NCI-H2196 treated with DMSO at 0.1 percent for 48 hours (cell line): ENCODE data around the gene XRCC4.
"Not testable (repeated sequence)": the region's sequence is repeated elsewhere in the genome, so short reads cannot be mapped to it uniquely, and the experiment has no call there.

ENCODE experiments used
- DNase-seq: peaks from one replicate; lab custom pipeline; 2025; ENCODE audit not compliant: unreplicated experiment; lab: John Stamatoyannopoulos, UW

The XRCC4 gene

DNA sequence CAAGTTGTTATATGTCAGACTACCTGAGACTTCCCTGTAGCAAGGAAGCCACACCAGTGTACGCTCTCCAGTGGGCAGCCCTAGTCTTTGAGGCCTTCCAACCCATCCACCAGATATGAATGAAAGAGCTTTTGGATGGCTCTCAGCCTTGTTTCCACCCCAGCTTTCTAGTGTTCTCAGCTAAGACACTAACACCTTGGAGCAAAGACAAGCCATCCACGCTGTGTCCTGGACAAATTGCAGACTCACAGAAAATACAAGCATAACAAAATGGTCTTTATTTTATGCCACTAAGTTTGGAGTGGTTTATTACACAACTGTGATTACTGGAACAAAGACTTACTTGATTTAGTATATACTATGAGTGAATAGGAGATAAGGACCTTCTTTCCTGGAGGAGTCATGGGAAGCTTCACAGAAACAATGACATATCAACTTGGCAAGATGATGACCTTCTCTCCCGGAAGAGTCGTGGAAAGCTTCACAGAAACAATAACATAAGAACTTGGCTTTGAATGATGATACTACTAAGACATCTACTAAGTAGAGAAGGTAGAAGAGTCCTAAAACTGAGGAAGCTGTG lies 260.2 kb downstream of the XRCC4 start:
- DNase-seq = no peak

- DNase-seq = no peak
These were observed 263.2 kb downstream of the XRCC4 start for GRCh38 chr5:83340511-83340918.

- no peak for DNase-seq
These were observed 264.5 kb downstream of the XRCC4 start for GRCh38 chr5:83341815-83342334.

- no peak for DNase-seq
These were observed 265.1 kb downstream of the XRCC4 start for GRCh38 chr5:83342465-83342864.

GRCh38 chr5:83343299-83343698 lies 266.0 kb downstream of the XRCC4 start:
- DNase-seq = no peak

- no peak for DNase-seq
These were observed 268.1 kb downstream of the XRCC4 start for GRCh38 chr5:83345423-83345822.

- DNase-seq = no peak
These were observed 271.0 kb downstream of the XRCC4 start for GRCh38 chr5:83348281-83348780.

DNA sequence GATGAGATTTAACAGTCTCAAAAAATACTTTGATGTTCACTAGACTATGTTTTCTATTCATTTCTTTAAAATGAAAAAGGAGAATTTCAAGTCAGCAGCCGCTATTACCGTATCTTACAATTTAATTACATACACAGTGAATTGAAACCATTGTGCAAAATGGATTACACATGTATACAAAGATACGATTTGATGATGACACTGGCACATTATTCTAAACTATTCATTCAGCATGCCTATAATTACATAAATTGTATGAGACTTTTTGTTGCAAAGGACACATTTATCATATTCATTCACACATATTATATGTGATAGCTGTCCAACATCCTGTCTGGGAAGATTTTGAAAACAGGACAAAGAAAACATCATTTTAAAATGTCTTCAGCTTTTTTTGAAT lies 275.9 kb downstream of the XRCC4 start:
- no peak for DNase-seq

DNA sequence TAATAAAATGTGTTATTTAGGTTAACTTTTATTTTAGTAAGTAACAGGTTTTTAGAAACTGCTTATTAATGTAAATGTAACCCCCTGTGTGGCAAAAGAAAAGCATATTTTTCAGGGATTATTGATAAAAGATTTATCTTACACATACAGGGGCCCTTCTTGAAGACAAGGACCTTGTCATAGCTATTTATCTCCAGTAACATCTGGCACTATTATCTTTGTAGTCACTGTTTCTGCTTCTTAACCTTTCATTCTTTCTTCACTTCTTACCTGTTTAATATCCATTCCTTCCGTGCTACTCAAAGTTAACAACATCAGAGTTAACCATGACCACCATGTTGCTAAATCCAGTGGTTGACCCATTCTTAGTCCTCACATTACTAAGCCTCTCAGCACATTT lies 276.4 kb downstream of the XRCC4 start:
- no peak for DNase-seq

GRCh38 chr5:83354958-83355357 lies 277.6 kb downstream of the XRCC4 start:
- DNase-seq = no peak

DNA sequence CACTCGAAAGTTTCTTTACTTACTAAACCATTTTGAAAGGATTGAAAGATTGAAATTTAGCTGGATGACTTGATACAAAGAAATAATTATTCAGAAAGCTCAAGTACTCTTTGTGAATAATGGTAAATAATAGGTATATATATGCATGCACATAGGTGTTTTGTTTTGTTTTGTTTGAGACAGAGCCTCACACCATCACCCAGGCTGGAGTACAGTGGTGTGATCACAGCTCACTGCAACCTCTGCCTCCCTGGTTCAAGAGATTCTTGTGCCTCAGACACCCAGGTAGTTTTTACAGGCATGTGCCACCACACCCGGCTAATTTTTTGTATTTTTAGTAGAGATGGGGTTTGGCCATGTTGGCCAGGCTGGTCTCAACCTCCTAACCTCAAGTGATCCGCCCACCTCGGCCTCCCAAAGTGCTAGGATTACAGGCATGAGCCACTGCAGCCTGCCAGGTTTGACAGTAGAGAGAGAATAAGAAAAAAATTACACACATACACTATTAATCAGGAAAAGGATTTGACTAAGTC lies 278.2 kb downstream of the XRCC4 start:
- not testable (repeated sequence) for DNase-seq

DNA sequence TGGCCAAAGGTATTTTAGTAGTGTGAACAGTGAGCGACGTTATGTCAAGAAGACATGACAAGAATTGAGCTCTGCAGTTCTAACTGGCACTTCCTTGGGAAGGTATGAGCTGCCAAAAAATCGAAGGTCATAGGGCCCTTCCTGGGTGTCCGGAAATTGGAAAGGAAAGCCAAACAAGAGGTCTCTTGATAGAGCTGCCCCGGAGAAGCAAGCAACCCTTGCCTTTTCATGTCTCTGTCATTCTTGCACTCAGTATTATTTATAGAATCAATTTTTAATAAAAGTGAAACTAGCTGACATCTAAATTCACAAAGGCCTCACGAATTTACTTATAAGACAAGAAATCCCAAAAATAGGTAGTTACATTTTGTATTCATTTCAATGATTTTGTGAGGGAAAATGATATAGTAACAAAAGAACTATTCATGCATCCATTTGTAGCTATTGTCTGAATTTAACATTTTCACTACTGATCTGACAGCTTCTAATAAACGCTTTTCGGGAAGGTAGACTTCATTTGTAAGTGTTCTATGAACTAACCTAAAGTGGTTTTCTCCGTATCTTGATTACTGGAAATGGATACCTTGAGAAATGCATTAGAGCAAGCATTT lies 280.4 kb downstream of the XRCC4 start:
- no peak for DNase-seq

DNA sequence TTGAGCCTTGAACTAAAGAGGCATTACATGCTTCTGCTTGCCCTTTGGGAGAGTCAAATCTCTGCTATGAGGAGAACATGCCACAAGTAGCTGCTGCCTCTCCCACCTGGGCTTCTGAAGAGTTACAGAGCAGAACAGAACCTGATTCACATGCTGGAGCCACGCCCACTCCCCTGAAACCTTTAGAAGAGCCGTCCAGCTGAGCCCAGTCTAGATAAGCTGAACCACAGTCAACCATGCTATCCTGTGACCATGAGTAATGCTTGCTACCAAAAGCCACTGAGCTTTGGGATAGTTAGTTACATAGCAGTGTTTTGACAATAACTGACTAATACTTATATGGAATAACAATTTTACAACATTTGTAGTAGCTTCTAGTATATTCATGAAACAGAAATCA lies 283.2 kb downstream of the XRCC4 start:
- DNase-seq = no peak

GRCh38 chr5:83362526-83362925 lies 285.2 kb downstream of the XRCC4 start:
- DNase-seq = no peak

GRCh38 chr5:83363111-83363885 lies 286.0 kb downstream of the XRCC4 start:
- no peak for DNase-seq

GRCh38 chr5:83363886-83364275 lies 286.5 kb downstream of the XRCC4 start:
- DNase-seq = no peak

- no peak for DNase-seq
These were observed 287.3 kb downstream of the XRCC4 start for GRCh38 chr5:83364312-83365299.

- DNase-seq = no peak
These were observed 291.0 kb downstream of the XRCC4 start for GRCh38 chr5:83368319-83368718.

DNA sequence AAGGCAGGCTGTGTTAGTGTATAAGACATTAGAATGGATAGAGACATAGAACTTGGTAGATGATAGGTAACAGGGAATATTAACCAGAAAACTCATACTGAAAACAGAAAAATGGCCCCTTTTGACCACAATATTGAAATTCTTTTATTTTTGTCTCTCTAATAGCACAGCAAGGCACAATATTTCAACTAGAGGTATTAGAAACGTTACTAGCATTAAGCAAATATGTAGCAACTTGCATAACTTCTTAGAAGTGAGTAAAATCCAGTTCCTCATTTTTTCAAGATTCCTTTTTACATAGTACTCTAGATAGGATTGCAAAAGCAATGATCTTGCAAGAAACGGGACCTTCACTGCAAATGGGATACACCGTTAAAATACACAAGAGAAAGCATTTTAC lies 291.5 kb downstream of the XRCC4 start:
- no peak for DNase-seq

- no peak for DNase-seq
These were observed 293.6 kb downstream of the XRCC4 start for GRCh38 chr5:83370957-83371356.

DNA sequence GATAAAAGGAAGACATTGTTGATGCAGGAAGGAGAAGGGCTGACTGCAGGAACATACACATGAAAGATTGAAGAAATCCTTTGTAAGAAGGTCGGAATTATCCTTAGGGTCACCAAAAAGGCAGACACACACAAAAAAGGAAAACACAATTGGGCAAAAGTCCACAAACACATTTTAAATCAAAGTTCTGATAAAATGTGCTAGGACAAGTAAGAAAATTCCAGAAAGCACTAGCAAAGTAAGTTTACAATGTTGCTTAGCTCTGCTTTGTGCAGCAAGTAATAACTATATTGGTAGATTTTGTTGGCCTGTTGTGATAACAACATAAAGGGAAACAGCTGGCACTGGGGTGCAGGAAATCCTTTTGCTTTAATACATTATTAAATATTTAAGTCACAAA lies 294.4 kb downstream of the XRCC4 start:
- DNase-seq = no peak
